IPS-NIHi11 (cell line): Measurements from ENCODE around the gene MMAB.
A peak's percentile ranks its signal among the peaks of the same experiment; 100 is the strongest.

ENCODE experiments used
- DNase-seq: peaks from one replicate; pipeline ENCODE4 v3.0.0; 2012; ENCODE audit warnings: mixed read lengths, low spot score

Gene MMAB

GRCh38 chr12:109573029-109573913, at the start of gene MMAB, which contains the start of gene MVK:
MMAB (minus strand) TSS chr12:109573504; CDS start chr12:109573480, 24 bp downstream.
MVK (plus strand) TSS chr12:109573794; CDS start chr12:109574823, 1,029 bp downstream.
- peak; percentile 100 for DNase-seq

GRCh38 chr12:109621901-109622364, 48.6 kb upstream of the MMAB start:
- peak; percentile 49 for DNase-seq

DNA sequence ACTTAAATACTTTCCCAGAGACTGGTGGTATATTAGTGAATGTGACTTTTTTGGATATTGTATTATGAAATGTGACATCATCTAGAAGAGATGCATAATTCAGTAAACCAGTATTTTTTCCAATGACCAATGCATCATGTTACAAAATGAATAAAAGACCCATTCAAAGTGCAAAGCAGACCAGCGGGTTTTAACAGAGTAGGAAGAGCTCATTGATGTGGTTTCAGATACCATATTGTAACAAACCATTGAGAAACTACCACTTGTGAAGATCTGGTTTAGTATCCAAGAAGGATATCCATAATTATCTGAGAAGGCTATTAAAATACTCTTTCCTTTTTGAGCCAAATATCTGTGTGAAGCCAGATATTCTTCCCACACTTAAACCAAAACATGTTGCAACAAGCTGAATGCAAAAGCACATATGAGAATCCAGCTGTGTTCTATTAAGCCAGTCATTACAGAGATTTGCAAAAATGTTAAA, 47.9 kb upstream of the MMAB start:
- no peak for DNase-seq

GRCh38 chr12:109619002-109619604, 45.8 kb upstream of the MMAB start:
- no peak for DNase-seq

GRCh38 chr12:109618082-109618481, 44.8 kb upstream of the MMAB start:
- no peak for DNase-seq

DNA sequence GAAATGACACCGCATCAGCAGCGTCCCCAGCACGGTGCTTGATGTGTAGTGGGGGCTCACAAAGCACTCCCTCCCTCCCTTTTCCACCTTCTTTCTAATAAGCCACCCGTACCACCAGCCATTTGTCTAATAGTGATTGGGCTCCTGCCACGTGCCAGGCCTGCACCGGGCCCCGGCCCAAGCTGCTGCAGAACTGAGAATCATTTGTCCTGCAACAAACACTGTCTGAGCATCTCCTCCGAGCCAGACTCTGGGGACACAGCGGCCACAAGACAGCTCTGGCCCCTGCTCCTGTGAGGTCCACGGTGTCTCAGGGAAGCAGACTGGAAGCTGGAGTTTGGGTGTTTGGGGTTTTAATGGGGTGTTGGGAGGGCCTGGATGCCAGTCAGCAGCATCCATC, 44.2 kb upstream of the MMAB start:
- DNase-seq = no peak

DNA sequence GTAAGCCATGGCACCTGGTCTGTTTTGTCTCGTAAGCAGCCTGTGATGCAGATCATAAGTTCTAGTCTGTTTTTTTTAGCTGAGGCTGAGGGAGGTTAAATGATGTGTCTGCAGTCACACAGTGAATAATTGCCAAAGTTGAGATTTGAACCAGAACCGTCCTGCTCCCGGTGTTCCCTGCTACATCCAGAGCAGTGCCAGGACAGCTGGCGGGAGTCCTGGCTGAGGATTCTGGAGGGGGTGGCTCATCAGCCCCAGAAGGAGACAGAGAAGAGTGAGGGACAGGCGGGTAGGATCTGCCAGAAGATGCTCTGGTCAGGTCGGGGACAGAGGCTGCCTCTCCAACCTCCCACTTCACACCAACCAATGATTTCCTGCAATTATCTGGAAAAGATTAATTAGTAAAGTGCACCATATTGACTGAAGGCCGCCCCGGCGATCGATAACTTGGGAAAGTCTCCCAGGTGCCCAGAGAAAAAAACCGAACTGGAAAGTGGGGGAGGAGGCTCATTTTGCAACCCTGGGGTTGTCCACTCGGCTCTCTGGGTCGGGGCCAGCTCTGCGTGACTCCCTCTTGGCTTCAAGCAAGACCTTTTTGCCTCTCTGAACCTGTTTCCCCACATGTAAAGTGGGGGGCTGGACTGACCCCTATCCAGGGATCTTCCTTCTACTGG, 42.4 kb upstream of the MMAB start:
- no peak for DNase-seq

- DNase-seq = no peak
Observed at GRCh38 chr12:109613649-109614455, 40.5 kb upstream of the MMAB start.

DNA sequence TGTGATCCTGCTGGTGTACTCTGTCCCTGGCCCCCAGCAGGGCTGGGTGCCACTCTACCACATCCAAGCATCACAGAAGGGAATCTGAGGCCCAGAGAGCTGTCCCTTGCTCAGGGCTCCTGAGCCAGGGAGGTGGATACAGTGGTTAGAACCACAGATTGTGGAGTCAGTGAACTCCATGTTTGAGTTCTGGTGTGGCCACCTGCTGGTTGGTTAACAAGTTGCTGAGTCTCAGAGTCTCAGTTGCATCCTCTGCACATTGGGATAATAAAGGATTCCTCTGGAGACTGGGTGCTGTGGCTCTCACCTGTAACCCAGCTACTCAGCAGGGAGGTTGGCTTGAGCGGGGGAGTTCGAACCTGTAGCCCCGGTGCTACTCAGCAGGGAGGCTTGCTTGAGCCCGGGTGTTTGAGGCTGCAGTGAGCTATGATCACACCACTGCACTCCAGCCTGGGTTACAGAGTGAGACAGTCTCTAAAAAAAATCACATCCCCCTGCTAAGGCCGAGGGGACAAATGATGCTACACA, 39.7 kb upstream of the MMAB start:
- no peak for DNase-seq

- no peak for DNase-seq
Observed at GRCh38 chr12:109612003-109612402, 38.7 kb upstream of the MMAB start.

- DNase-seq = no peak
Observed at GRCh38 chr12:109611223-109611622, 37.9 kb upstream of the MMAB start.

- no peak for DNase-seq
Observed at GRCh38 chr12:109610523-109610922, 37.2 kb upstream of the MMAB start.

DNA sequence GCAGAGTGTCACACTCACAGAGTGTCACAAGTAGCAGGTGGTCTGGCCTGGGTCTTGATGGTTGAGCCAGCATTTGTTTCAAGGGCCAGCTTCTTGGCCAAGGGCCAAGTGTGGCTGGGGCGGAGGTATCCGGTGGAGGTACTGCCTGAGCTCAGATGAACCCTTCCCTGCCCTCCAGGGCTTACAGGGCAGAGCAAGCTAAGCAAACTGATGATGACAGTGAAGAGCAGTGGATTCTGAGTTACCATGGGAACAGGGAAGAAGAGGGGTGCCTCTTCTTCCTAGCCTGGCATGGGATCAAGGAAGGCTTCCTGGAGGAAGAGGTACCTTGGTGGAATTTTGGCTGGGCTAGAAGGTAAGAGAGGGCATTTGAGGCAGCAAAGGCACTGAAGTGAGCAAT, 36.0 kb upstream of the MMAB start:
- DNase-seq = no peak

- no peak for DNase-seq
Observed at GRCh38 chr12:109608793-109609192, 35.5 kb upstream of the MMAB start.

DNA sequence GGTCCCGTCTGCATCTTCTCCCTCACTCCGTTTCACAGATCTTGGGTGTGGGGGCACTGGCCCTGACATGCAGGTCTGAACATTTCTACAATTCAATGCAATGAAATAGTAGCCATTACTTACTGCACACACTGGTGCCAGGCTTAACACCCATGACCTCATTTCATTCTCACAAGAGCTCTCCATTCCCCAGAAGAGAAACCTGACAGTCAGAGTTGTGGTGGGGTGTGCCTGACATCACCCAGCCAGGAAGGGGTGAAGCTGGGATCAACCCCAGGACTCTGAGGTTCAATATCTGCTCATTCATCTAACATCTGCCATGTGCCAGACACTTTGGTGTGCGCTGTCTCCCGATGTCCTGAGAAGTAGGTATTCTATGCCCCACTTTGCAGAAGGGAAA, 35.0 kb upstream of the MMAB start:
- no peak for DNase-seq

DNA sequence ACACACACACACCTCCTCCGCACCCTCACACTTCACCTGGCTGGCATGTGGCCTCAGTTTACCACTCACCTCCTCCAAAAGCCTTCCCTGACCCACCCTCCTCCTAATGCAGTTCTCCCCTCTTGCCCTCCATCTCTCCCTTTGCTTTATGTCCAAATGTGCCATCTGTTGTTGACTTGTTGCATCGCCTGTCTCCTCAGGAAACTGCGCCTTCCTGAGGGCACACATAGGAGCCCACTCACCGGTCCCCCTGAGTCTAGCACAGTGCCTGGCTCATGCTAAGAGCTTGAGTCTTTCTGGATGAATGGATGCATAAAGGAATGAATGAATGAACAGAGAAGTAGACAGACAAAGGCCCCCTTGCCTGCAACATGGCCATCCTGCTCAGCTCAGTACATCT, 34.3 kb upstream of the MMAB start:
- DNase-seq = no peak

DNA sequence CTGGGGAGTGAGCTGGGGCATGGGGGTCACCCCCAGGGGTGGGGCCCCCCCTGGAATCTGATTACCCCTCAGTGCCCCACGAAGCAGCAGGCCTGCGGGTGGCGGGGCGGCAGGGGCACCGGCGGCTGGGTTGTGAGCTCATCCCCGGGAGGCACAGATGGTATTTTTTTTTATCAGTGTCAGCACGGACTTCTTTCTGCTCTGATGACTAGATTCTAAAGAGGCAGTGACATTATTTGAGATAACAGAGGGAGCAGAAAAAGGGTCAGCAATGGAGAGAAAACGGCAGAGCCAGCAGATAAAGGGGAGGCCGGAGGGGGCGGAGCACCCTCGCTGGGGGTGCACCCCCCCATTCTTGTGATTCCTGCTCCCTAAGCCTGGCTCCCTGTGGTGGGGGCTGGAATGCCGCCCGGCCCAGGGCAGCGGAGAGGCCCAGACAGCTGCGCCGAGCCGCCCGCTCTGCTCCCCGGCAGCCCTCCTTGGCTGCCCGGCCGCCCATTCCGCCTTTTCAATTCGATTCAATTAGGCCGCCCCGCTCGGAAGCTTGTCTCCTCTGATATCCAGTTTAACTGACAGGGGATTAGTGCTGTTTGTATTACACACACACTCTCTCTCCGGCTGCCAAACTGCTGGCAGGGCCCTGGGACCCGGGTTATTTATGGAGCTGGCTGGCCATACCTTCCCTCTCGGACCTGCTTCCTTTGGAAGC, 33.2 kb upstream of the MMAB start:
- DNase-seq = peak; percentile 75

GRCh38 chr12:109605599-109606228, 32.4 kb upstream of the MMAB start:
- no peak for DNase-seq

- DNase-seq = no peak
Observed at GRCh38 chr12:109605016-109605415, 31.7 kb upstream of the MMAB start.

DNA sequence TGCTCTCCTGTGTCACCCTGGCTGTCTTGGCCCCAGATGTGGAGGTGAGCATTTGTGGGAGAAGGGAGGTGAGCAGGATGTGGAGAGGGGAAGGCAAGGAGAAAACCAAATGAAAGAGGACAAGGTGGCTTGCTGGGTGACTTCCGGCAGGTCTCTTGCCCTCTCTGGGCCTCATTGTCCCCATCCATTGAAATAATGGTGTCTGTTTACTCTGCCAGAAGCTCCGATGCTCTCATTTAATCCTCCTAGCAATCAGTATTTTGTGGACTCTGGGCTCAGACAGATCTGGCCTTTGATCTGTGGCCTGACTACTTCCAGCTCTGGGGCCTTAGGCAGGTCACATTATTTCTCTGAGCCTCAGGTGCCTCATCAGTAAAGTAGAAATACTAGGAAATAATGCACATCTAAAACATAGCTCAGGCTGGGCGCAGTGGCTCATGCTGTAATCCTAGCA, 30.9 kb upstream of the MMAB start:
- no peak for DNase-seq
